ENCODE data around the gene ZSCAN10. TPM values are rescaled to one million over a fixed set of nuclear protein-coding genes. Genes with fewer than 3 reads are reported as not detected.

ZSCAN10 gene
- total and polyA plus RNA-seq, 9 of the 15 experiments (the other 6 are each of a cell fraction or from before 2014, with no cell fraction given), result 0.22 TPM; not detected in 8

DNA sequence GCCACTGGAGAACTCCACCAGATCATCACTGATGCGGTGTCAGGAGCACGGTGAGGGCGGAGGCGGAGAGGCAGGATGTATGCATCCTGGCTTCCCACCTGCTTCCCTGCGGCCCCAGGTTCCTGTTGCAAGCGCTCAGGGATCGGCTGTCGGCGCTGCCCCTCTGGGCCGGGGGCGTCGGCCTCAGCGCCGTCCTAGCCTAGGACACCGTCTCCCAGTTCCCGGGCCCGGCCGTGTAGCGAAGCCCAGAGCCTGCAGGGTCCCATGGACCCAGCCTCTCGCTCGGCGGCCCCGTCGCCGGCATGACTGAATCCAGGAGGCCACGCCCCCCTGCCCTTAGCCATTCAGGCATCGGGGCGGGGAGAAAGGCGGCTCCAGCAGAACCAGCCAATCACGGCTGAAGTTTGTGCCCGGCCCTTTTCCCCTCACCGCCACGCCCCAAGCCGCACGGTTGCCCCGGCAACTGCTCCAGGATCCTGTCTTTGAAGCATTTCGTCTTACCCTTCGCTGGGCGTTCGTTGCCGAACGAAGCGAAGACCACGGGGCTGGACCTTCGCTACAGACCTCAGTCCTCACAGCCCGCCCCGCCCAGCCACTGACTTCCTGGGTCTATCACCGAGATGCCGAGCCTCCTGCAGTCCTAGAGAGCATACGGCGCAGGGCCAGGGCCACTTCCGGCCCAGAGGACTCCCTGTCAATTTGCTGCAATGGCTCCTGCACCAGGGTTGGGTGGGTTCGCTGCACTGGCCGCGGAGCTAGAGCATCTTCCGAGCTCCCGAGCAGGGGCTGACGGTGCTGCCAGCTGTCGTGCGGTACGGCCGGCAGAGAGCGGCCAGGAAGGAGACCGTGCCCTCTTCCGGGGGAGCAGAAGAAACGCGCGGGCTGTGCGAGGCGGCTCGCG is 25.1 kb upstream of the ZSCAN10 start (continued):
- TF ChIP-seq, protein P1, sequence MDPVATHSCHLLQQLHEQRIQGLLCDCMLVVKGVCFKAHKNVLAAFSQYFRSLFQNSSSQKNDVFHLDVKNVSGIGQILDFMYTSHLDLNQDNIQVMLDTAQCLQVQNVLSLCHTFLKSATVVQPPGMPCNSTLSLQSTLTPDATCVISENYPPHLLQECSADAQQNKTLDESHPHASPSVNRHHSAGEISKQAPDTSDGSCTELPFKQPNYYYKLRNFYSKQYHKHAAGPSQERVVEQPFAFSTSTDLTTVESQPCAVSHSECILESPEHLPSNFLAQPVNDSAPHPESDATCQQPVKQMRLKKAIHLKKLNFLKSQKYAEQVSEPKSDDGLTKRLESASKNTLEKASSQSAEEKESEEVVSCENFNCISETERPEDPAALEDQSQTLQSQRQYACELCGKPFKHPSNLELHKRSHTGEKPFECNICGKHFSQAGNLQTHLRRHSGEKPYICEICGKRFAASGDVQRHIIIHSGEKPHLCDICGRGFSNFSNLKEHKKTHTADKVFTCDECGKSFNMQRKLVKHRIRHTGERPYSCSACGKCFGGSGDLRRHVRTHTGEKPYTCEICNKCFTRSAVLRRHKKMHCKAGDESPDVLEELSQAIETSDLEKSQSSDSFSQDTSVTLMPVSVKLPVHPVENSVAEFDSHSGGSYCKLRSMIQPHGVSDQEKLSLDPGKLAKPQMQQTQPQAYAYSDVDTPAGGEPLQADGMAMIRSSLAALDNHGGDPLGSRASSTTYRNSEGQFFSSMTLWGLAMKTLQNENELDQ (CRISPR knock-in tag; IDR thresholded peaks at IDR 0.05; ENCODE audit: borderline replicate concordance), result no peak
- TF ChIP-seq CBFA2T3 (IDR thresholded peaks at IDR 0.05), result peak; percentile 54; the same call in 1 of the 2 replicates
- peak; percentile 66; the same call in 1 of the 2 replicates for TF ChIP-seq ETV5 (CRISPR knock-in tag; IDR thresholded peaks at IDR 0.05; ENCODE audit: low read depth)
- peak; percentile 37; the same call in 1 of the 2 replicates for TF ChIP-seq CTBP1 (IDR thresholded peaks at IDR 0.05; ENCODE audit: borderline replicate concordance)
- 0 out of 2 replicates have a peak, but pooled peaks have one; percentile 41 for TF ChIP-seq ESRRA (IDR thresholded peaks at IDR 0.05; ENCODE audit: borderline replicate concordance, low read depth)
- TF ChIP-seq POLR2A (conservative IDR thresholded peaks at IDR 0.05), result peak; percentile 83
- peak; percentile 49; the same call in 1 of the 2 replicates for TF ChIP-seq ZNF143 (CRISPR knock-in tag; IDR thresholded peaks at IDR 0.05)
- no peak for TF ChIP-seq DDX20 (tag; IDR thresholded peaks at IDR 0.05; ENCODE audit: low read depth)
- TF ChIP-seq RBM34 (IDR thresholded peaks at IDR 0.05; ENCODE audit: borderline replicate concordance, insufficient read depth, low read length), result no peak
- TF ChIP-seq, protein P2, sequence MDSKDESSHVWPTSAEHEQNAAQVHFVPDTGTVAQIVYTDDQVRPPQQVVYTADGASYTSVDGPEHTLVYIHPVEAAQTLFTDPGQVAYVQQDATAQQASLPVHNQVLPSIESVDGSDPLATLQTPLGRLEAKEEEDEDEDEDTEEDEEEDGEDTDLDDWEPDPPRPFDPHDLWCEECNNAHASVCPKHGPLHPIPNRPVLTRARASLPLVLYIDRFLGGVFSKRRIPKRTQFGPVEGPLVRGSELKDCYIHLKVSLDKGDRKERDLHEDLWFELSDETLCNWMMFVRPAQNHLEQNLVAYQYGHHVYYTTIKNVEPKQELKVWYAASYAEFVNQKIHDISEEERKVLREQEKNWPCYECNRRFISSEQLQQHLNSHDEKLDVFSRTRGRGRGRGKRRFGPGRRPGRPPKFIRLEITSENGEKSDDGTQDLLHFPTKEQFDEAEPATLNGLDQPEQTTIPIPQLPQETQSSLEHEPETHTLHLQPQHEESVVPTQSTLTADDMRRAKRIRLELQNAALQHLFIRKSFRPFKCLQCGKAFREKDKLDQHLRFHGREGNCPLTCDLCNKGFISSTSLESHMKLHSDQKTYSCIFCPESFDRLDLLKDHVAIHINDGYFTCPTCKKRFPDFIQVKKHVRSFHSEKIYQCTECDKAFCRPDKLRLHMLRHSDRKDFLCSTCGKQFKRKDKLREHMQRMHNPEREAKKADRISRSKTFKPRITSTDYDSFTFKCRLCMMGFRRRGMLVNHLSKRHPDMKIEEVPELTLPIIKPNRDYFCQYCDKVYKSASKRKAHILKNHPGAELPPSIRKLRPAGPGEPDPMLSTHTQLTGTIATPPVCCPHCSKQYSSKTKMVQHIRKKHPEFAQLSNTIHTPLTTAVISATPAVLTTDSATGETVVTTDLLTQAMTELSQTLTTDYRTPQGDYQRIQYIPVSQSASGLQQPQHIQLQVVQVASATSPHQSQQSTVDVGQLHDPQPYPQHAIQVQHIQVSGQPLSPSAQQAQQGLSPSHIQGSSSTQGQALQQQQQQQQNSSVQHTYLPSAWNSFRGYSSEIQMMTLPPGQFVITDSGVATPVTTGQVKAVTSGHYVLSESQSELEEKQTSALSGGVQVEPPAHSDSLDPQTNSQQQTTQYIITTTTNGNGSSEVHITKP (IDR thresholded peaks at IDR 0.05; ENCODE audit: partially characterized antibody), result no peak
- TF ChIP-seq BMI1 (IDR thresholded peaks at IDR 0.05; ENCODE audit: low read length), result peak; percentile 86
- TF ChIP-seq MCM3 (IDR thresholded peaks at IDR 0.05), result no peak
- peak; percentile 72 for TF ChIP-seq SUPT5H (IDR thresholded peaks at IDR 0.05)
- TF ChIP-seq, protein P3, sequence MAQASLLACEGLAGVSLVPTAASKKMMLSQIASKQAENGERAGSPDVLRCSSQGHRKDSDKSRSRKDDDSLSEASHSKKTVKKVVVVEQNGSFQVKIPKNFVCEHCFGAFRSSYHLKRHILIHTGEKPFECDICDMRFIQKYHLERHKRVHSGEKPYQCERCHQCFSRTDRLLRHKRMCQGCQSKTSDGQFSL (CRISPR knock-in tag; IDR thresholded peaks at IDR 0.05), result no peak
- TF ChIP-seq, protein P3 (tag; IDR thresholded peaks at IDR 0.05), result no peak
- peak; percentile 80 for TF ChIP-seq RBBP5 (IDR thresholded peaks at IDR 0.05; ENCODE audit: borderline replicate concordance, insufficient read depth, low read length, poor library complexity, severe bottlenecking)
- TF ChIP-seq KHSRP (IDR thresholded peaks at IDR 0.05), result no peak
- TF ChIP-seq PHF8 (IDR thresholded peaks at IDR 0.05; ENCODE audit: borderline replicate concordance, low read length), result peak; percentile 68
- no peak for TF ChIP-seq MCM2 (IDR thresholded peaks at IDR 0.05; ENCODE audit: low read depth)
- TF ChIP-seq, protein P4, sequence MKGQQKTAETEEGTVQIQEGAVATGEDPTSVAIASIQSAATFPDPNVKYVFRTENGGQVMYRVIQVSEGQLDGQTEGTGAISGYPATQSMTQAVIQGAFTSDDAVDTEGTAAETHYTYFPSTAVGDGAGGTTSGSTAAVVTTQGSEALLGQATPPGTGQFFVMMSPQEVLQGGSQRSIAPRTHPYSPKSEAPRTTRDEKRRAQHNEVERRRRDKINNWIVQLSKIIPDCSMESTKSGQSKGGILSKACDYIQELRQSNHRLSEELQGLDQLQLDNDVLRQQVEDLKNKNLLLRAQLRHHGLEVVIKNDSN (CRISPR knock-in tag; IDR thresholded peaks at IDR 0.05), result peak; percentile 40; the same call in 1 of the 2 replicates
- TF ChIP-seq ATF1 (CRISPR knock-in tag; IDR thresholded peaks at IDR 0.05), result peak; percentile 21; the same call in 1 of the 2 replicates
- peak; percentile 72 for TF ChIP-seq ATF1 (tag; IDR thresholded peaks at IDR 0.05)
